K562 (cell line): Measurements from ENCODE around the gene CDR2L. TPM values are rescaled to one million over a fixed set of nuclear protein-coding genes. Genes with fewer than 3 reads are reported as not detected.
A peak's percentile ranks its signal among the peaks of the same experiment; 100 is the strongest.

Experiments
- ATAC-seq: fragments of 200-7000 bp; cut with Tn5 transposase; 3 replicates; pipeline ENCODE4 v1.9.1; 2020; ENCODE audit warnings: moderate library complexity
- BruUV-seq: library from RNA; stranded (reverse); fragments of 400-500 nt; replicated peaks from 2 replicates; lab custom pipeline; 2021; lab: Mats Ljungman, UMichigan
- CTCF ChIA-PET: fragments of 300-600 bp; formaldehyde crosslinking; extraction: SDS; loops from one replicate; lab custom pipeline; 2021; ENCODE audit warnings: low intra/inter-chr PET ratio; lab: Yijun Ruan, JAX
- POLR2A ChIA-PET: fragments of 300-600, 350-650 bp; sonication (Branson Sonifier 250); formaldehyde crosslinking; extraction: SDS; loops from one replicate; lab custom pipeline; 2021; ENCODE audit warnings: antibody characterized with exemption, inconsistent platforms; lab: Yijun Ruan, JAX
- DNase-seq, 4 experiments: peaks; one replicate each; pipeline versions ENCODE4 v3.0.0 to v3.0.0-alpha.2; 2011 to 2018; ENCODE audit warnings: low spot score in 3 of 4, mixed read lengths in 3 of 4; ENCODE audit errors: extremely low read depth in 1 of 4
- FAIRE-seq: peaks from 2 replicates; lab custom pipeline; 2011; peaks lifted over from hg19 to GRCh38; lab: Jason Lieb, UNC
- H2AFZ ChIP-seq: 2 replicates; pipeline ENCODE4 v1.6.0; 2011; ENCODE audit warnings: low read depth, low read length, control low read depth, inconsistent platforms
- H3K27ac ChIP-seq: fragments of 200-600 bp; 3 replicates; pipeline ENCODE4 v1.8.0; 2011; ENCODE audit warnings: low read depth, mild to moderate bottlenecking, control low read depth, inconsistent platforms, low read length, moderate library complexity, mixed read lengths; ENCODE audit errors: extremely low read depth
- H3K27me3 ChIP-seq, 2 experiments: fragments of 300-600 bp in 1 of 2; 2 replicates in 1 of 2; 3 replicates in 1 of 2; pipeline versions ENCODE4 v1.6.0 to v1.8.0; 2011; ENCODE audit warnings: inconsistent platforms in 2 of 2, low read length in 2 of 2, mild to moderate bottlenecking in 1 of 2, mixed read lengths in 1 of 2, moderate library complexity in 1 of 2; ENCODE audit not compliant: control insufficient read depth in 2 of 2, insufficient read depth in 2 of 2
- H3K36me3 ChIP-seq: fragments of 300-600 bp; 3 replicates; pipeline ENCODE4 v1.8.0; 2011; ENCODE audit warnings: mild to moderate bottlenecking, low read length, inconsistent platforms; ENCODE audit not compliant: control insufficient read depth, insufficient read depth
- H3K4me1 ChIP-seq, 2 experiments: fragments of 200-600 bp in 1 of 2; replicated peaks in 1 of 2; 2 replicates in 1 of 2; 3 replicates in 1 of 2; pipeline versions ENCODE4 v1.5.1 to v1.8.0; 2011; ENCODE audit warnings: inconsistent platforms in 2 of 2, low read length in 2 of 2, mild to moderate bottlenecking in 1 of 2, mixed read lengths in 1 of 2, moderate library complexity in 1 of 2; ENCODE audit not compliant: control insufficient read depth in 2 of 2, insufficient read depth in 2 of 2
- H3K4me2 ChIP-seq: 2 replicates; pipeline ENCODE4 v1.6.1; 2011; ENCODE audit warnings: low read length, control low read depth, inconsistent platforms, mixed read lengths; ENCODE audit not compliant: insufficient read depth
- H3K4me3 ChIP-seq: fragments of 200-600 bp; sonication (generic), shearing (Covaris generic); 2 replicates; pipeline ENCODE4 v1.5.1; 2016; ENCODE audit warnings: control low read depth, inconsistent platforms
- H3K79me2 ChIP-seq: fragments of 200-600 bp; 3 replicates; pipeline ENCODE4 v1.8.0; 2011; ENCODE audit warnings: low read length, inconsistent platforms; ENCODE audit not compliant: control insufficient read depth, insufficient read depth
- H3K9ac ChIP-seq, 2 experiments: 2 replicates each; pipeline versions ENCODE4 v1.6.0 to v1.6.1; 2011; ENCODE audit warnings: low read depth in 2 of 2, low read length in 2 of 2, control low read depth in 1 of 2, inconsistent platforms in 1 of 2, mild to moderate bottlenecking in 1 of 2, mixed read lengths in 1 of 2; ENCODE audit not compliant: insufficient read depth in 1 of 2
- H3K9me1 ChIP-seq: one replicate; pipeline ENCODE4 v1.6.0; 2011; ENCODE audit warnings: inconsistent platforms, mild to moderate bottlenecking, low read length, moderate library complexity; ENCODE audit not compliant: control insufficient read depth, insufficient read depth
- H3K9me3 ChIP-seq: replicated peaks from 2 replicates; pipeline ENCODE4 v1.5.1; 2011; ENCODE audit warnings: low read depth, low read length, inconsistent platforms; ENCODE audit not compliant: control insufficient read depth, insufficient read depth
- H4K20me1 ChIP-seq: replicated peaks from 2 replicates; pipeline ENCODE4 v1.6.1; 2011; ENCODE audit warnings: low read length, inconsistent platforms, mixed read lengths; ENCODE audit not compliant: control insufficient read depth, insufficient read depth
- FOS ChIP-seq: IDR thresholded peaks from 3 replicates; pipeline ENCODE4 v1.6.1; 2011; ENCODE audit not compliant: insufficient read length; ENCODE audit errors: extremely low read depth
- FOXO4 ChIP-seq: fragments of 450-650 bp; formaldehyde crosslinking; IDR thresholded peaks from 2 replicates; pipeline ENCODE4 v1.4.0; 2020; ENCODE audit warnings: mild to moderate bottlenecking, moderate library complexity
- TARDBP ChIP-seq: fragments of 450-650 bp; IDR thresholded peaks from 2 replicates; pipeline ENCODE4 v1.6.1; 2016
- ZNF239 ChIP-seq: fragments of 250-450 bp; sonication (Bioruptor Pico); IDR thresholded peaks from 2 replicates; pipeline ENCODE4 v1.4.0; 2020; ENCODE audit warnings: mild to moderate bottlenecking
- ZNF41 ChIP-seq: fragments of 250-450 bp; sonication (Bioruptor Pico); conservative IDR thresholded peaks from 2 replicates; pipeline ENCODE4 v1.4.0; 2020; ENCODE audit warnings: mild to moderate bottlenecking
- ZNF449 ChIP-seq: fragments of 250-450 bp; sonication (Bioruptor Pico); IDR thresholded peaks from 2 replicates; pipeline ENCODE4 v1.8.0; 2022; ENCODE audit warnings: moderate library complexity, mild to moderate bottlenecking, inconsistent platforms
- WGBS: fragments of 100-300 bp; shearing (Covaris generic); methylation state at CpG from one replicate; pipeline ENCODE4 v1.1.6; 2016; ENCODE audit warnings: low coverage, mixed read lengths; ENCODE audit not compliant: insufficient coverage; ENCODE audit errors: missing lambda C conversion rate; 5-methylcytosine and 5-hydroxymethylcytosine counted together
- in situ Hi-C: fragments of 300-500 bp; cut with MboI; formaldehyde crosslinking; loops from 4 replicates; pipeline ENCODE4 v1.15.0; 2018; ENCODE audit warnings: inconsistent platforms, mixed read lengths
- intact Hi-C: fragments of 100-400 bp; cut with micrococcal nuclease; formaldehyde crosslinking; loops from 2 replicates; pipeline ENCODE4 v1.14.2; 2022
- polyA plus RNA-seq, 8 experiments: library from polyadenylated mRNA; depleted of rRNA in 4 of 8; stranded (reverse) in 5 of 8; unstranded in 3 of 8; fragments of >200 nt; fragmentation: Nextera tagmentation in 2 of 8; fragmentation: Illumina TruSeq in 1 of 8; extraction: Ambion mirVana in 2 of 8; extraction: Trizol in 1 of 8; gene quantifications; 2 replicates each; pipeline versions ENCODE4 v1.2.1 to v1.2.3, GENCODE V29; 2011 to 2014; ENCODE audit warnings: inconsistent platforms in 1 of 8, missing spikeins in 1 of 8
- total RNA-seq, 7 experiments: library from RNA; depleted of rRNA in 6 of 7; stranded (reverse); fragments of >200 nt in 6 of 7; fragmentation: Illumina TruSeq in 2 of 7; extraction: Trizol in 2 of 7; gene quantifications; 2 replicates each; pipeline versions ENCODE4 v1.2.1 to v1.2.3, GENCODE V29; 2011 to 2021; ENCODE audit warnings: low replicate concordance in 1 of 7

The CDR2L gene
- total and polyA plus RNA-seq, 9 of the 15 experiments (the other 6 are each of a cell fraction or from before 2014, with no cell fraction given): 2.7 to 16.0 (median 7.3) TPM

- WGBS: 10% methylated on average over 4 of the region's 8 CpGs
- intact Hi-C loops: no loop called here
- no peaks in the 10 kb centered on the region for H3K9me3 ChIP-seq
- H3K27me3 ChIP-seq: peaks cover 19 to 57% of the 10 kb centered on the region in 2 experiments
- H3K4me2 ChIP-seq: no peak overlapping the region
- H3K79me2 ChIP-seq: no peaks in the 10 kb centered on the region
- H3K9me1 ChIP-seq: no peaks in the 10 kb centered on the region
- POLR2A ChIA-PET: interaction anchor here (1.4 to 1.5 kb wide), 2 partner anchors 11 to 28 kb away, joined by 3 to 5 read pairs; partner anchors contain the start of gene USH1G
- FAIRE-seq (no peak), DNase-seq (no peak), ATAC-seq (peak; percentile 20; the same call in 2 of the 3 replicates)
- H3K9ac ChIP-seq: peak overlapping the region in 1 of 2 experiments; percentile 76; a peak in 1 of 4 replicates
- TF ChIP-seq ZNF239 (no peak), FOXO4 (CRISPR knock-in tag) (no peak), FOS (no peak), TARDBP (no peak), ZNF449 (no peak), ZNF41 (CRISPR knock-in tag) (no peak)
- in situ Hi-C loops: no loop called here
- no peak overlapping the region for H3K4me3 ChIP-seq
- H3K27ac ChIP-seq: no peak overlapping the region
- H3K36me3 ChIP-seq: no peaks in the 10 kb centered on the region
- CTCF ChIA-PET: interaction anchor here (0.9 kb wide), 1 partner anchor 108 kb away, joined by 3 read pairs; no protein-coding TSS in a partner anchor
- H3K4me1 ChIP-seq: peaks cover 0 to 37% of the 10 kb centered on the region in 2 experiments; a peak in 3 of 5 replicates
- no TSS peak for BruUV-seq
- no peaks in the 10 kb centered on the region for H4K20me1 ChIP-seq
- no peak overlapping the region for H2AFZ ChIP-seq
Observed at GRCh38 chr17:74950207-74950606, 37.2 kb upstream of the CDR2L start.
